GM19240 (cell line): ENCODE measurements around the gene DMRTB1.

Source experiments
- DNase-seq: peaks from one replicate; pipeline ENCODE4 v3.0.0; 2011; ENCODE audit warnings: low spot score; ENCODE audit not compliant: insufficient read length

The DMRTB1 gene

GRCh38 chr1:53459321-53460175 lies at the start of gene DMRTB1:
DMRTB1 (plus strand) TSS chr1:53459399; CDS start chr1:53459454, 55 bp downstream.
- DNase-seq: no peak

DNA sequence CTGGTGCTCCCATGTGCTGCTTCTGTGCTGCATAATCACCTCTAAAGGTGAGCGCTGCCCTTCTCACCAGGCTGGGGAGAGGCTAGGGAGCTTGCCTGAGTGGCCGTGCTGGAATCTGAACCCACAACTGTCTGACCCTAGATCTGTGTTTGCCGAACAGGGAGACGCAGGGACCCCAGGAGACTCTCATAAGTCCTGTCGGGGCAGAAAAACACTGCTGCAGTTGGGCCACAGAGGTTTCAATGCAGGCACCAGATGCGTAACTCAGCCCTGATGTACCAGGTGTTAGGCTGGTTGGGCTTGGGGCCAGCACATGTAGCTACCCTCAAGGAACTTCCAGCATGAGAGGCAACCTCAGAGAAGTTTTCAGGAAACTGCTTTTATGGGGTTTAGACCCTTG lies 49.5 kb upstream of the DMRTB1 start:
- no peak for DNase-seq

GRCh38 chr1:53410100-53410541 lies 49.1 kb upstream of the DMRTB1 start:
- no peak for DNase-seq

GRCh38 chr1:53410701-53411100 lies 48.5 kb upstream of the DMRTB1 start:
- DNase-seq: no peak

DNA sequence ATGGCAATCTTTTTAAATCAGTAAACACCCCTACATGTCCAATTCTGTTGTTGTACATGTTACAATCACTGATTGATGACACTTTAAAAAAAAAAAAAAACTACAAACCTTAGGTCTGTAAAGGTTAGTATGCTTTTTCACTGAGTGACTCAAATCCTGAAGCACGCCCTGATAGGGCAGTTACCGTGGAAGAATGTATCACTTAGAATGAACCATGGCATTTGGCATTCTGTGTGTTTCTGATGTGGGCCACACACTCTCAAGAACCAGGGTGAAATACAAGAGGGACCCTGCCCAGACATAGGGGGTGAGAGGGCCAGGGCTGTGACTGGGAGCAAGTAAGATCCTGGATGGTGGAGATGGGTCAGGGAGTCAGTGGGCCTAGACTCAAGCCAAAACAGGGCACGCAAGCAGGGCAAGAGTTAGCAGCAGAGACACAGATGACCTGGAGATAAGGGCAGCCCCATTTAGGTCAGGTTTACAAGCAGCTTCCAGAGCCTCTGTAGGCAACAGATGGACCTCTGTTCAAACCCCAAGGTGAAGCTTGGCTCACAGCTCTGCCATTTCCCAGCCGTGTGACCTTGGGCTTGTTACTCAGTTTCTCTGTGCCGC lies 47.6 kb upstream of the DMRTB1 start:
- DNase-seq: no peak

- no peak for DNase-seq
Observed at GRCh38 chr1:53412285-53413174, 46.7 kb upstream of the DMRTB1 start.

DNA sequence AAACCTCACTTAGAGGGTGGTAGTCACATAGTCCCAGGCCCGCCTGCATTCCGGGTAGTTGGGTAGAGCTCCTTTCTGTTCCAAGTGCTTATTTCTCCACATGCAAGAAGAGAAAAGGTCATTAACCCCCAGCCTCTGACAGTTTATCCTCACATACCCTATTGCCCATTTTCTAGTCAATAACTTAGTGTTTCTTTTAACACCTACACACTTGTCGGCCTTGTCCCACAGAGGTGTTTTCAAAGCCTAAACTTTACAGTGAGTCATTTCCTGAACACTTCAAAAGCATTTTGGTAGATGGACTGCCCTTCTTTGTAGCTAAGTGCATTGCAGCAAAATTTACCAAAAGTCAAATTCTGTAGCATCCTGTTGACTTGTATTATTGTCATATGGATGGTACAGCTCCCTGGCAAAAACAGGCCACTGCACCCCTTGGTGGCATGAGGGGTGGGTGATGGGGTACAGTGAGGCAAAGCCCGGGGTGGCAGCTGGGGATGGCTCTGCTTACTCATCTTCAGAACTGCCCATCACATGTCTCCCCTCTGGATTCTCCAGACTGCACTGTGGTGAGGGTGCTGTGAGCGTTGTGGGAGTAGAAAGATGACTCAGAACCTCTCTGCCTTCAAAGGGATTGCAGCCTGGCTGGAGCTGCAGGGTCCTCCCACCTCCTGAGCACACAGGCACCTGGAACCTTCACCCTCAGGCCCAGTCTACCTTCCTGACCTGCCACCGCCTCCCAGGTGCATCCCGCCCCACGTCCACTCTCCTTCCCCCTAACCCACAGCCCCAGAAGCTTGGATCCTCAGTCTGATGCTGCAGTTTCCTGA lies 45.8 kb upstream of the DMRTB1 start:
- DNase-seq: no peak

DNA sequence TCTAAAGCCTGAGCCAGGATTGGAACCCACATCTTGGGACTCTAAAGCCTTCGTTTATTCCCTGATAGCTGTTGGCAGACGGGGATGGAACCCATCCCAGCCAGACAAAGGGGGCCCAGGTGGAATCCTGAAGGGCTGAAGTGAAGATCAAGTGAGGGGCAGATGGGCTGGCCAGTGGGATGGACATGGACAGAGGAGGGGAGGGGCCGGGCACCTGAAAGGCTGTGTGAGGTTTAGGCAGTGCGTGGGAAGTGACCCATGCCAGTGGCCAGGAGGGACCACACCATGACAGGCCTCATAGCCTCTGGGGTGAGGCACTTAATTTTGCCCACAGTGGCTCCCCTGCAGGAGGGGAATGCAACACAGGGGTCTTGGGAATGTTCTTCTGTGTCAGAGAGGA lies 44.6 kb upstream of the DMRTB1 start:
- no peak for DNase-seq

GRCh38 chr1:53415432-53415831 lies 43.8 kb upstream of the DMRTB1 start:
- no peak for DNase-seq

- DNase-seq: no peak
Observed at GRCh38 chr1:53416269-53416813, 42.9 kb upstream of the DMRTB1 start.

GRCh38 chr1:53417074-53417511 lies 42.1 kb upstream of the DMRTB1 start:
- no peak for DNase-seq

DNA sequence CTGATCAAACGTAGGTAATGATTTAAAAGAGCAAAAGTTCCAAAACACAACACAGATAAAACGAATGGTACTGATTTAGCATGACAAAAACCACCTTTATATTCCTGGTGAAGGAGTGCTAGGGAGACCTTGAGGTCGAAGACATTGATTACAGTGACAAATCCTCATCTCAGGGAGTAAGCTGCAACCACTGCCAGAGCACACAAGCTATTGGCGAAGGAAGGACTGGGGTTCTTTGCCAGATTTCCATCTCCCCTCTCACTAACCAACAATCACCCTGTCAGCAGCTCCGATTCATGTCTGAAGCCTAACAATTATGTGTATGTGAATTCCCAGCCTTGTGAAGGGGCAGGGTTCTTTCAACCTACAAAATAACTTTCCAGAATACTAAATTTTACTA lies 40.2 kb upstream of the DMRTB1 start:
- no peak for DNase-seq

DNA sequence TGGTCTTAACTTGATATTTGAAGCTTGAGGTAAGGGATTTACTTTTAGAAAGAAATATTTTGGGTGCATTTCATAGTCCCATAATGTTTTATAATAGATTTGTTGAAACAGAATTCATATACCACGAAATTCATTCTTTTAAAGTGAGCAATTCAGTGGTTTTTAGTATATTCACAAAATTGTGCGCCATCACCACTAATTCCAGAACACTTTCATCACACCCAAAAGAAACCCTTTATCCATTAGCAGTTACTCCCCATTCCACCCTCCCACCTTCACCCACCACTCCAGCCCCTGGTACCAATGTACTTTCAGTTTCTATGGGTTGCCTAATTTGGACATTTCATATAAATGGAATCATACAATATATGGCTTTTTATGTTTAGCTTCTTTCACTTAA lies 38.9 kb upstream of the DMRTB1 start:
- no peak for DNase-seq

DNA sequence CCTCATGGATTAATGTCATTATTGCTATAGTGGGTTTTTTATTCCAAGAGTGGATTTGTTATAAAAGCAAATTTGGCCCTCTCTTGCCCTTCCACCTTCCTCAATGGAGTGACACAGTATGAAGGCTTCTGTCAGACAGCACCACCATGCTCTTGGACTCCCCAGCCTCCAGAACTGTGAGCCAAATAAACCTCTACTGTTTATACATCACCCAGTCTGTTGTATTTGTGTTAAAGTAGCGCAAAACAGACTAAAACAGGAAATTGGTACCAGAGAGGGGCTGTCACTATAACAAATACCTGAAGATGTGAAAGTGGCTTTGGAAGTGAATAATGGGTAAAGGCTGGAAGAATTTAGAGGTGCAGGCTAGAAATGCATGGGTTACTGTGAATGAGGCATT lies 38.0 kb upstream of the DMRTB1 start:
- no peak for DNase-seq

DNA sequence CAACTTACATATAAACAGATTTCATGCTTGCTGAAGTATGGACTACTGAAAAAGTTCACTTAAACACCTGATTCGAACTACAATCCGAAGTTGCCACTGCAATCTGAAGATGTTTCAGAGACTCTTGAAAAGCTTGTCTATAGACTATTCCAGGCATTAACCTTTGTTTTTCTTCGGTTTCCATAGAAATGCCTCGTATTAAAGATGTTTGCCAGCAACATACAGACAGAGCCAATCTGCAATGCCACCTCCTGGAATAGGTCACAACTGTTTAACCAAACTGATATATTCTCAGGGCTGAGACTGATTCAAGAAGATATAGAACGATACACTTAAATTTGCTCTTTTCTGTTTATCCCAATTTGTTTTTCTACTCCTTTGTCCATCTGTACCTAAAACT lies 28.9 kb upstream of the DMRTB1 start:
- no peak for DNase-seq

GRCh38 chr1:53430779-53431178 lies 28.4 kb upstream of the DMRTB1 start:
- DNase-seq: no peak

DNA sequence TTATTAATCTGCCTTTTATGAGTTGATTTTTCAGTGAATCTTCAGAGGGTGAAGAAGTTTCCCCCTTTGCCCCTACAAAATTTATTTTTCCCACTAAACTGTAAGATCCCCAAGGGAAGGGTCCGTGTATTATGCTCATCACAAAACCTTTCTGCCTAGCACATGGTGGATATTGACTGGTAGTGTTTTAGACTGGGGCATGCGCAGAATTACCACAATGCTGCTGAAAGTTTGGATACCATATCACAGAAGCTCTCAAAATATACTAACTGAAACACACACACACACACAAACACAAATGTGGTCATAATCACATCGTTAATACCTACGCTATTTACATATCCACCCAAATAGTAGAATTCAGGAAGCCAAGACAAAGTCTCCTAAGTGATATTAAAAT lies 28.0 kb upstream of the DMRTB1 start:
- DNase-seq: no peak

DNA sequence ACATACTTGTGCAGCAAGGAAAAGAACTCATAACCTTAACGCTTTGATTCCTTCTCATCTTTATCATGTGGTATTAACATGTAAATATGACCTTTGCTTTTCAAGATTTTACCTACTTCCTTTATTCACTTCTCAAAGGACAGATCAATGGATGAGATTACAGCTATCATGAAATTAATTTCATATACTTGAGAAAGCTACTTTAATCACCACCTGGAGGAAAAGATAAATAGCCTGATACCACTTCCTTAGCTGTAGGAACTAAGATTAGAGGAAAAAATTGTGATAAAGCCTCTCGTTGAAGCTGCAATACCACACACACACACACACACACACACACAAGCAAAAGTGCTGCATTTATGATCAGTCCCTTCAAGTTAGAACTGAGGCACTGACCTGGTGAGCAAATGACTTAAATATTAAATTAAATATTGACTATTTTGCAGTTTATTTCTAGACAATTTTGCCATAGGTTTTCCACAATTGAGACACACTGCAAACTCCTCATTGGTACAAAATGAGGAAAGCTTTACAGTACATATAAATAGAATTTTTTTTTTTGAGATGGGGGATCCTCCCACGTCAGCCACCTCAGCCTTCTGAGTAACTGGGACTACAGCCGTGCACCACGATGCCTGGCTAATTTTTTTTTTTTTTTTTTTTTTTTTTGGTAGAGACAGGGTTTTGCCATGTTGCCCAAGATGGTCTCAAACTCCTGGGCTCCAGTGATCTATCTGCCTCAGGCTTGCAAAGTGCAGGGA lies 27.2 kb upstream of the DMRTB1 start:
- DNase-seq: no peak

DNA sequence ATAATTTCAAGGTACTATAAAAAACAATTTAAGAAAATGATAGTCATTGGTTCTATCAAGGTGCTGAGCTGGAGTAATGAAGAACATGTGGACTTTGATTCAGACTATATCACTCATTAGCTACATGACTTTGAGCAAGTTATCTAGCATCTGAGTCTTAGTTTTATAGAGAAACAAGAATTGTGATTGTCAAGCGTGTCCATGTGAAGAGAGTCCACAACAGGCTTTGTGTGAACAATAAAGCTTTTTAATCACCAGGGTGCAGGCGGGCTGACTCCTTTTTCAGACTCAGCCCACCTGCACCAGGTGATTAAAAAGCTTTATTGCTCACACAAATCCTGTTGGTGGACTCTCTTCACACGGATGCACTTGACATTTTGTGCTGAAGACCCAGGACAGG lies 26.6 kb upstream of the DMRTB1 start:
- DNase-seq: no peak
